Middle frontal gyrus (tissue), 1 donor: ENCODE data around the gene TMEM98.
"Not testable (repeated sequence)": the region's sequence is repeated elsewhere in the genome, so short reads cannot be mapped to it uniquely, and the experiment has no call there.

Source experiments
- DNase-seq: peaks from one replicate; pipeline ENCODE4 v3.0.0-alpha.2; 2015; ENCODE audit warnings: low spot score; ENCODE audit errors: extremely low spot score

TMEM98 gene

DNA sequence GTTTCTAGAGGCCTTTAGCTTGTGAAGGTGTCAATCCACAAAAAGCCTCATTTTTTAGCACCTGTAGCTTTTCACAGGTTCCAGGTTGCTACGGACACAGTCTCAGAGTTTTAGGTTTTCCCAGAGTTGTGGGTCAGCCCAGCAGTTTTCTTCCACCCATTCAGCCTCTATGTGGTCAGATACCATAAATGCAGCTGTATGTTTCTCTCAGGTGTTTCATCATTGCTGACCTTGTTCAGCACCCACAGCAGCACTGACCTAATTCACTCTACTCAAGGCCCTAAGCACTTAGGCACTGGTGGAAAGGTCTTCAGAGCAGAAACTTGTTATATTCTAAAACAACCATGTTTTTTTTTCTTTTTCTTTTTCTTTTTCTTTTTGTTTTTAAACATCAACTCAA lies 48.7 kb downstream of the TMEM98 start:
- DNase-seq: no peak

DNA sequence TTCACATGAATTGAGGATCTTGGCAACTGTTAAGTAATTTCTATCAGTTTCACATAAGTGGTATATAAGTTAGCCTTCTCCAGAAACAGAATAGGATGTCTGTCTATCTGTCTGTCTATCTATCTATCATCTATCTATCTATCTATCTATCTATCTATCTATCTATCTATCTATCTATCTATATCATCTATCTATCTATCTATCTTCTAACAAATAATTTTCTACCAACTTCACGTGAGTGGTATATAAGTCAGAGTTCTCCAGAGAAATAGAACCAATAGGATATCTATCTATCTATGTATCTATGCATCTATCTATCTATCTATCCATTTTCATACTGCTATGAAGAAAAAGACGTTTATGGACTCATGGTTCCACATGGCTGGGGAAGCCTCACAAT lies 52.3 kb downstream of the TMEM98 start:
- DNase-seq: no peak

DNA sequence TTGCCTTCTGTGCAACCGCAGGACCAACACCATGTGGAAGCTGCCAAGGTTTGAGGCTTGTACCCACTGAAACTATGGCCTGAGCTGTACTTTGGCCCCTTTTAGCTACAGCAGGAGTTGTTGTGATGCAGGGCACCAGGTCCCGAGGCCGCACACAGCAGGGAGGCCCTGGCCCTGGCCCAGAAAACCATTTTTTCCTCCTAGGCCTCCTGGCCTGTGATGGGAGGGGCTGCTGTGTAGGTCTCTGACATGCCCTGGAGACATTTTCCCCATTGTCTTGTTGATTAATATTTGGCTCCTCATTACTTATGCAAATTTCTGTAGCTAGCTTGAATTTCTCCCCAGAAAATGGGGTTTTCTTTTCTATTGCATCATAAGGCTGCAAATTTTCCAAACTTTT lies 53.7 kb downstream of the TMEM98 start:
- not testable (repeated sequence) for DNase-seq

DNA sequence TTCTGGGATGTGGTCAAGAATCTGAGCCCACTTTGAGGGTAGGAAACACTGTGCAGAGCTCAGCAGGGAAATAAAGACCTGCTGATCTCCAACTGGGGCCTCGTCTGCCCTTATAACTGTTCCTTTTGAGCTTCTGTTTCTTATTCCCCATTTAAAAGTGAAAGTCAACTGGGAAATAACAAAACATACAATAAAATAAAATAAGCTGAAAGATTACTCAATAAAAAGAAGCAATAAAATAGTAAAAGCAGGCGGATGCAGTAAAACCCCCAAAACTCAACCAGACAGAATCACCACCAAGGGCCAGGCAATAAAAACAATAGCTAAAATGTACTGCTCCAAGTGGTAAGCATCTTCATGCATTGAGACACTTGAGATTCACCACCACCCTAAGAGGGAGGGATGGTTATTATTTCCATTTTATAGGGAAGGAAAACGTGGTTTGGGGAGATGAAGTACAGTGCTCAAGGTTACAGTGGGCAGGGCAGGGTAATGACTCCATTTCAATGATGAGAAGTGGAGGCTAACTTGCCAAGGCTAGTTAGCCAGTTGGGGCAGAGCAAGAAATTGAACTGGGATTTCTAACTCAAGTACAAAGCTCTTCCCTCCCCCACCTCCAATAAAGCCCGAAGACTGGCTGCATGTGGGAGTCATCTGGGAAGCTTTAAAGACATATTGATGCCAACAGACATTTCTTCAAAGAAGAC lies 57.2 kb downstream of the TMEM98 start:
- no peak for DNase-seq

DNA sequence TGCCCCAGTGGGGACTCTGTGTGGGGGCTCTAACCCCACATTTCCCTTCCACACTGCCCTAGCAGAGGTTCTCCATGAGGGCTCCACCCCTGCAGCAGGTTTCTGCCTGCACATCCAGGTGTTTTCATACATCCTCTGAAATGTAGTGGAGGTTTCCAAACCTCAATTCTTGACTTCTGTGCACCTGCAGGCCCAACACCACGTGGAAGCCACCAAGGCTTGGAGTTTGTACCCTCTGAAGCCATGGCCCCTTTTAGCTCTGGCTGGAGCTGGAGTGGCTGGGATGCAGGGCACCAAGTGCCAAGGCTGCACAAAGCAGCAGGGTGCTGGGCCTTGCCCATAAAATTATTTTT lies 59.5 kb downstream of the TMEM98 start:
- not testable (repeated sequence) for DNase-seq

DNA sequence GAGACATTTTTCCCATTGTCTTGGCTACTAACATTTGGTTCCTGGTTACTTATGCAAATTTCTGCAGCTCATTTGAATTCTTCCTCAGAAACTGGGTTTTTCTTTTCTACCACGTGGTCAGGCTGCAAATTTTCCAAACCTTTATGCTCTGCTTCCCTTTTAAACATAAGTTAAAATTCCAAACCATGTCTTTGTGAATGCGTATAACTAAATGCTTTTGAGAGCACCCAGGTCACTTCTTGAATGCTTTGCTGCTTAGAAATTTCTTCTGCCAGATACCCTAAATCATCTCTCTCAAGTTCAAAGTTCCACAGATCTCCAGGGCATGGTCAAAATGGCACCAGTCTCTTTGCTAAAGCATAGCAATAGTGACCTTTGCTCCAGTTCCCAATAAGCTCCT lies 59.9 kb downstream of the TMEM98 start:
- not testable (repeated sequence) for DNase-seq

DNA sequence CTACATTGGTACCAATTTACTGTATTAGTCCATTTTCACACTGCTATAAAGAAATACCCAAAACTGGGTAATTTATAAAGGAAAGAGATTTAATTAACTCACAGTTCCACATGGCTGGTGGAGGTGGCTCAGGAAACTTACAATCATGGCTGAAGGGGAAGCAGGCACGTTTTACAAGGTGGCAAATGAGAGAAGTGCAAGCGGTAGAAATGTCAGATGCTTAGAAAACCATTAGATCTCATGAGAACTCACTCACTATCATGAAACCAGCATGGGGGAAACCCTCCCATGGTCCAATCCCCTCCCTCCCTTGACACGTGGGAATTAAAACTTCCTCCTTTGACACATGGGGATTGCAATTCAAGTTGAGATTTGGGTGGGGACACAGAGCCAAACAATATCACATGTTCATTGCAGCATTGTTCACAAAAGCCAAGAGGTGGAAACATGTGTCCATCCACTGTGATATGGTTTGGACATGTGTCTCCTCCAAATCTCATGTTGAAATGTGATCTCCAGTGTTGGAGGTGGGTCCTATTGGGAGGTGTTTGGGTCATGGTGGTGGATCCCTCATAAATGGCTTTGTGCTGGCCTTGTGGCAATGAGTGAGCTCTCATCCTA lies 60.6 kb downstream of the TMEM98 start:
- no peak for DNase-seq

DNA sequence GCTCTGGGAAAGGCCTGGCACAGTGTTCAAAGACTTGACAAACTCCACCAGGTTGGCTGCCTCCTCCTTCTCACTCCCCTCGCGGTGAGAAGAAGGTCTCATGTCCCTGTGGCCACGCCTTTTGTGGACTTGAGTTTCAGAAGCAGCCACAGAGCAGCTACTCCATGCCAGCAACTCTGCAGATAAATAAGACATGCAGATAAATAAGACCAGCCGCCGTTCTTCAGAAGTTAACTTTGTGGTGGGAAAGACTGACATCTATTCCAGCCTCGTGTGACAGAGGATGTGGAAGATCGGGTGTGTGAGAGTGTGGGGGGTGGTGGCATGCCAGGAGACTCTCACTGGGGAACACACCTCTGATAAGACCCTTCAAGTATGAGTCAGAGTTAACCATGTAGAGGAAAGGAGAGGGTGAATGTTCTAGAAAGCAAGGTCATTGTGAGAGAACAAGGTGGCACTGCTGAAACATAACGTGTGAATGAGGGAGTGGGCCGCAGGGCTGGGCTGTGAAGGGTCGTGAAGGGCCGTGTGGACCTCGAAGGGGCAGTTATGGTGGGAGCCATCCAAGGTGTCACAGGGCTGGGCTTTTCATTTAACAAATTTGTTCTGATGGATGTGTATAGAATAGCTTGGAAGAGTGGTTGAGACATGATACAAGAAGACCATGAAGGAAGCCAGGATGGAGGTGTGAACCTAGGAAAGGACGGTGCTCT lies 64.5 kb downstream of the TMEM98 start:
- DNase-seq: no peak

DNA sequence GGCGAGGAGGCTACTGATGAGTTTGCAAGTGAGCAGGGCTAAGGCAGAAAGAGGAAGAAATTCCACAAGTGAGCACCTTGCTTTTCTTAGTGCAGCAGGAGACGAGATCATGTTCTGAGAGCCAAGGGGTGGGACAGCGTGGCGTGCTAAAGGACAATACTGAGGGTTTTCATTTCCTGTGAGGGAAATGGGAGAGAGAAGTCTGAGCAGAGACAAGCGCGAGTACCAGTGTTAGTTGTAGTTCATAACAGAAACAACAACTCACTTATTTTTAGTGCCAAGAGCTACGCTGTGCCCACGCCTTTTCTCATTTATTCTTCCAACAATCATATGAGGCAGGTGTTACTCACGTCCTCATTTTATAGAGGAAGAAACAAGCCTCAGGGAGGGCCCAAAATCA lies 66.0 kb downstream of the TMEM98 start:
- DNase-seq: no peak
